Stimulated activated CD4-positive, alpha-beta T cell treated with anti-CD3 and anti-CD28 coated beads, Interleukin-1b, Interleukin-23, amount 100 ng/mL, for 24 hours (primary cell): Measurements from ENCODE around the gene SPDEF.

Experiments
- DNase-seq, 4 experiments: peaks; one replicate each; pipeline ENCODE4 v3.0.0-alpha.2; 2020; ENCODE audit warnings: low read depth in 4 of 4, low spot score in 1 of 4

The SPDEF gene

DNA sequence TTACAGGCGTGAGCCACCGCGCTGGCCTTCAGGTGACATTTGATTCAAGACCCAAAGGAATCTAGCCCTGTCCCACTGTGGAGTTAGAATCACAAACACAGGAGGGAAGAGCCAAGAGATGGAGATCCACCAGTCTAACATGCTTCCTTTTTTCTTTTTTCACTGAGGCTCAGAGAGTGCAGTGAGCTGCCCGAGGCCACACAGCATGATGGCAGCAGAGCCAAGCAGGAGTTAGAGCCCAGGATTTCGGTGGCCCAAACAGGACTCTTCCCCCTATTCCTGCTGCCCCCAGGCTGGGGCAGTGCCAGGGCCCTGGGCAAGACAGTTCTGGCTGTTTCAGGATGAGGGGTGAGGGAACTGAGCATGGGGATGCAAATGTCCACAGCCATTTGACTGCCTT, 8.1 kb upstream of the SPDEF start:
- DNase-seq, result no peak

DNA sequence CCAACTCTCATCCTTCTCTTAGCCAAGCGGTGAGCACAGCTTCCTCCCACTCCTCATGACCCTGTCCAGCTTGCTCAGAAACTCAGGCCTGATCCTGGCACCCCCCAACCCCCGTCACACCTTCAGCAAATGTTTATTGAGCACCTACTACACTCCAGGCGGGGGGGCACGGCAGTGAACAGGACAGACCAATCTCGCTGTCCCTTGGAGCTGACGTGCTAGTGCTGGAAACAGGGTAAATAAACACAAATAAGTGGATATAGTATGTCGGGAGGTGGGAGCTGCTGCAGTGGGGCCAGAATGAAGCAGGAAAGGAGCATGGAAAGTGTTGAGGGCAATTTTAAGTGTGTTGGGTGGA, 7.4 kb upstream of the SPDEF start:
- no peak for DNase-seq

DNA sequence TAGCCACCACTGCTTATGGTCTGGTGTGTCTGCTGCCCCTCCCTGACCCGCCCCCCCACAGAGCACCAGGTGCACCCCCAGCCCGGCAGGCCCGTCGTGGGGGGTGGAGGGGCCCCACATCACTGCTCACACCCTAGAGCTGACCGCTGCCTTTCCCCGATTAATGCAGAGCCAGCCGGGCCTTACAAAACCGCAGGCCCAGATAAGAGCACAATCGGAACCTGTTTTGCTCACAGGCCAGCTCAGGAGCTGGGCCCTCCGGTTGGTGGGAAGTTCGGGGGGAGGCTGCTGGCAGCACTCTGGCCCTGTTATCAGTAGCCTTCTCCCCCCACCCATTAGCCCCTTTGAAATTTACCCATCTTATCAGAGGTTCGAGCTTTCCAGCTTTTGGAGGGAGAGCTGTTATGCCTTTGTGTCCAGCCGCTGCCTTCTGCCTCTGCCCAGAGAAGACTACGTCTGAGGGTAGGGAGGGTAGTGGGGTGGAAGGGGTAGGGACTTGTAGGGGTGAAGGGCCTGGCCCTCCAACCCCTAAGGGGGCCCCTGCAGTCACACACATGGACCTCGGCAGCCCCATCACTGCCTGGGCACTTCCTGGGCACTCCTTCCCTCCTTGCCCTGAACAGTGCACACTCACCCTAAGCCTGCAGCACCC, 6.9 kb upstream of the SPDEF start:
- no peak for DNase-seq

DNA sequence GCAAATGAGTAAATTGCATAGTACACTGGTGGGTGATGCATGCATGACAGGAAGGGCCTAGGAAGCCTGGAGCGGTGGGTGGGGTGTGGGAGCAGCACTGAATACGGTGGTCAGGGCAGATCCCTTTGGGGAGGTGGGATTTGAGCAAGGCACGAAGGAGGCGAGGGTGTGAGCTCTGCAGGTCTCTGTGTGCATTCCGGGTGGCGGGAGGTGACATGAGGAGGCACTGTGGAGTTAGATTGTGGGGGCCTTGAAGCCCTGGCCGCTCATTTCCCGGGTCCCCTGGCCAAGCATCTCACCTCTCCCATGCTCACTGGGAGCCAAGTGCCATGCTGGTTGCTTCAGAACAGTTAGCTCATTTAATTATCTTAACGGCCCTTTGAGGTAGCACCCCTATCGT, 6.2 kb upstream of the SPDEF start:
- no peak for DNase-seq

DNA sequence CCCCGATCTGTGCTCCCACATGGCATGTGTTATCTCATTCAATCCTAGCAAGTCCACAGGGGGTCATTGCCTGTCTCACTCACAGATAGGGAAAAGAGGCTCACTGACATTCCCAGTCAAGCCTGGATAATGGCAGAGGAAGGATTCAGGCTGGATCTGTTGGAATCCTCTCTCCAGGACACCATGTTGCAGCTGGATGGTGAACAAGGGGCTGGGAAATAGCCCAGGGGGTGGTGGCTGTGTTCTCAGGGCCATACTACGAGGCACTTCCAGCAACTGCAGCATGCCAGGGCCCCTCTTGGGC, 5.0 kb upstream of the SPDEF start:
- no peak for DNase-seq

DNA sequence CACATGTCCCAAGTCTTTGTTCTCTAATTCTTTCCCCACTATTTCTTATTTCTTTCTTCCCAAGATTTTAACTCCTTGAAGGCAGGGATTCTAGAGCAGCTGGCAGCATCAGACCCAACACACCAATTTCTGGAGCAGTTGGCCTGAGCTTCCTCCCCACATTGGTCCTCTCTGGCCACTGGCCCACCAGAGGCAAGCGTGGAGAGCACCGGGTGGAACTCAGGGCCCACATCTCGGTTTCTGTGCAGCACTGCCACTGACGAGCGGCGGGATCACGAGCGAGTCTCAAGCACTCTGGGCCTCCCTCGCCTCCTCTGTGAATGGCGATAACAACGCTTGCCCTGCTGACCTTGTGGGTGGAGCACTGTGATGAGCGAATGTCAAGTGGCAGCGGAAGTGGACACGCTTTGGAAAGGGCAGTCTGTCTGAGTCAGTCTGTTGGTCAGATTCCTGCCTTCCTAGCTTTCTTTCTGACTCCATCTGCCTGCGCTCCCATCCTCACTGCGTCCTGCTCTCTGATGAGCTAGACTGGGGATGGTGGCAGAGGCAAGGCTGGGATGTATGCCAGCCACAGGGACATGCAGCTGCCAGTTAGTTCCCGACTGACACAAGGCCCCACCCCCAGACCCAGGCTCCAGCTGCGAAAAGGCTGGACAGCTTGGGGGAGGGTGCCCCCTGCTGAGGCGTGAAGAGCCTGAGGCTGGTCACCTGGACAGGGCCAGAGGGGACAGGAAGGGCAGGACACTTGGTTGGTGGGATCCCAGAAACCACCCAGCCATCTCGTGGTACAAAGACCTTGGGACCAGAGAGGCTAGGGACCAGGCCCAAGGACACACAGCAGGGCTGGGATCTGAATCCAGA, 4.5 kb upstream of the SPDEF start:
- DNase-seq, result no peak

DNA sequence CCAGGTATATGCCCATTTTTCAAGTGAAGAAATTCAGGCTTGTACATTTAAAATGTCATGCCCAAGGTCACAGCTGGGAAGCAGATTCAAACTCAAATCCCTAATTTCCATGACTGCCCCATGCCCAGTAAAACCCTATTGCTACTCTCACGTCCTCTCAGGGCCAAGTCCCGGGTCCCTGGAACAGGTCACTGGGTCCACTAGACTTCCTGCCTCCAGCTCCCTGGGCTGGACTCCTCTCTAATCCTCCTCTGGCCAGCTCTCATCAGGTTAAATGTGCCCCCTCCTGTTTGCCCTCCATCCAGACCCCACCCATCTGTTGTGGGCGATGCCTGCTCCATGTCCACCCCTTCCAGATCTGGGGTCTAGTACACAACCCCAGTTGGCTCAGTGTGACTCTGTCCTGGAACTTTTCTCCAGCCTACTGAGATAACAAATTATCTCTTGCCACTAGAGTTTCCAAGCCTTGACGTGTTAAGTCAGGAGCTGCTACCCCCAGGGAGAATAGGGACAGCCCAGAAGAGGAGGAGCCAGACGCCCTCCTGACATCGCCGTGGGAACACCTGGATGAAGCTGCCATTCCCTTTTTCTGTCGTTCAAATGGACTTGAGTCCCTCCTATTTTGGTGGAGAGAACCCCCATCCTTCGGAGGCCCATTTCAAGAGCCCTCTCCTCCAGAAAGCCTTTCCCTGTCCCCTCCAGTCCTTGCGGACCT, 3.7 kb upstream of the SPDEF start:
- no peak for DNase-seq

DNA sequence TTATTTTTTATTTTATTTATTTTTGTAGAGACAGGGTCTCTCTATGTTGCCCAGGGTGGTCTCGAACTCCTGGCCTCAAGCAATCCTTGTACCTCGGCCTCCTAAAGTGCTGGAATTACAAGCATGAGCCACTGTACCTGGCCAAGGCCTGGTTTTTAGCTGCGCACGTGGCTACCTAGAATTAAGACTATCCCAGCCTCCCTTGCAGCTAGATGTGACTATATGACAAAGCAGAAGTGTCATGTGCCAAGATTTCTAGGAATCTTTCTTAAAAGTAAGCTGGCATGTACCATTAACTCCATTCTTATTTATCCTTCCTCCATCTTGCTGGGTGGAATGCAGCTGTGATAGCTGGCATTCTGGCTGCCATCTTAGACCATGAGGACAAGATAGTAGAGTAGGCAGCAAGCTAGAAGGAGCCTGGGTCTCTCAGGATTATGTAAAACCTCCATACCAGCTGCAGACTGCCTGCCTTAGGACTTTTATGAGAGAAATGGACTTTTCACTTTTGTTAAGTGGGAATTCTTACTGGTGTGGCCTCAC, 2.1 kb upstream of the SPDEF start:
- DNase-seq, result no peak

DNA sequence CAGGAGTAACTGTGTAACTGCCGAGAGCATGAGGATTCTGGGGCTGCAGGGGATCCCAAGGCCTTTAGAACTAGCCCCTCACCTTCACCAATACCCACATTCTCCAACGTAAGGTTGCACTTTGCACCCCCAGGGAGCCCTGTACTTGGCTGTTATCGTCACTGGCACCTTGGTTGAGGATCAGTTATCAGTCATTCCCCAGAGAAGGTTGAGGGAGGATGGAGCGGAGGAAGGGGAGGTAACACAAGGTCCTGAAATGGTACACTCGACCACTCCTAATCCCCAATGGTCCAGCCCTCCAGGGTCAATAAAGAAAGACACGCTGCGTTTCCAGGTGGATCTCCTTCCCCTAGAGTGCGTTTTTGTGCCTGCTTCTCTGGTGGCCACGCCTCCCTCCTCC, 1.1 kb upstream of the SPDEF start:
- no peak for DNase-seq

DNA sequence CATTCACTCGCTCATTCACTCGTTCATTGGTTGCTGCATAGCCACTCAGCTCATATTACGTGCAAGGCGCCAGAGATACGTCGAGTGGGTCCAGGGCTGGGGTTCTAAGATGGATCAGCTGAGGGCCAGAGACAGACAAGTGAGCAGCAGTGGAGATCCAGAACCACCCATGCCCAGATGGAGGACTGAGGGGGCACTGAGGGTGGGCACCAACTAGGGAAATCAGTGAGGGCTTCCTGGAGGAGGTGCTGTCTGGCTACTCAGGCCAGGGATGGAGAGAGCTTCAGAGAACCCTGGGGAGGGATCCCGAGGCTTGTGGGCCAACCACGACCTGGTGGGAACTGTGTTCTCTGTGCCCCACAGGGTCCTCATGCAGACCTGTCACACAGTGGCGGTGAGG, 364 bp upstream of the SPDEF start:
- DNase-seq, result no peak

DNA sequence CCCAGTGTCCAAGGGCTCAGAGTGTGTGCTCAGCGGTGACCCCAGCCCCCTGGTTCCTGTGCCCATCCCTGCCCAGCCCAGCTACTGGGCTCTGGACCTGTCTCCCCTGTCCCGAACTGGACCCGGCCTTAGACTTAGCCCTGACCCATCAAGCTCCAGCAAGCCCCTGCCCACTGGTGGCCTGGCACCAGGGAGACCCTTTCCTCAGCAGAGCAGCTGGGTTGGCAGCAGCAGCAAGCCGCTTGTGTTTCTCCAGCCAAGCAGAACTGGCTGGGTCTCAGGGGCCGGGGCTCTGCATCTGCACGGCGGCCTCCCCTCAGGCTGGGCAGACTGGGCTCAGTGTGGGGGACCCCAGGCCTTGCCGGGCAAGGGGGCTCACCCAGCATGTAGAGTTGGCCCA, 801 bp downstream of the SPDEF start:
- no peak for DNase-seq

DNA sequence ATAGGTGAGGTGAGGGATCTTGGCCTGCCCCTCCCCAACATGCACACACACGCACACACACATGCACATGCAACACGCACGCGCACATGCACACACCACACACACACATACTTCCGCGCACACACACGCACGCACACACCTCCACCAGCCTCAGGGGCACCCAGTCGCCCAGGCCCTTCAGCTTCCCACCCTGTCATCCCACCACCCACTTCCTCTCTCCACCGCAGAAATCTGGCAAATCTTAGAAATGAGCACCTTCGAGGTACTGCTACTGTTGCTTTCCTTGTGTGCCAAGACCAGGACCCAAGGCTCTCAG, 1.2 kb downstream of the SPDEF start:
- no peak for DNase-seq

DNA sequence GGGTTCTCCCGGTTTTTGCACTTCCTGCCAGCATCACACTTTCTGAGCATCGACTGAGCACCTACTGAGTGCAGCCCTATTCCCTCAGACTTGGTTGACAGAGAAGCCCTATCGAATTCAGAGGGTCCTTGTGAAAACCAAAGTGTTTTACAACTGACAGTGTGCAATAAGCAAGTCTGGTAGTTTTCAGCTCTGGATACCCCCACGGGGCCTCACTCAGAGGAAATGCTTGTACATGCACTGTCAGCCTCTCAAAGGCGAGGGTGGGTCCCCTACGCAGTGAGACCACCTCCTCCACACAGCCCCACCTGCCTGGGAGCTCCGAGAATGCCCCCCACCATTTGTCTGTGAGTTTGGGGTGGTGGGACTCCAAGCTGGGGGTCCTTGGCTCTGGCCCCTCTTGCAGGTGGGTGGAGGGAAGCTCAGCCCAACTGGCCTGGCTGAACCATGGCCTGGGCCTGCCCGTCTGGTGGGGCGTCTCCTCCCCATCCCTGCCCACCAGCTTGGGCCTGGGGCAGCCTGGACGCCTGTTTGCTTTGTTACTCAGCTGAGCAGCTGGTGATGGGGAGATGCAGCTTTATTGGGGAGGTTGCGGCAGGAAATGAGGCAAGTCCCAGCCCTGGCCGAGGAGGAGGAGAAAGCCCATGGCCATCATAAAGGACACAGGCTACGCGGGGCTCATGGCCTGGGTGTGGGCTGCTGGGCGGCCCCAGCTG, 1.7 kb downstream of the SPDEF start:
- no peak for DNase-seq

DNA sequence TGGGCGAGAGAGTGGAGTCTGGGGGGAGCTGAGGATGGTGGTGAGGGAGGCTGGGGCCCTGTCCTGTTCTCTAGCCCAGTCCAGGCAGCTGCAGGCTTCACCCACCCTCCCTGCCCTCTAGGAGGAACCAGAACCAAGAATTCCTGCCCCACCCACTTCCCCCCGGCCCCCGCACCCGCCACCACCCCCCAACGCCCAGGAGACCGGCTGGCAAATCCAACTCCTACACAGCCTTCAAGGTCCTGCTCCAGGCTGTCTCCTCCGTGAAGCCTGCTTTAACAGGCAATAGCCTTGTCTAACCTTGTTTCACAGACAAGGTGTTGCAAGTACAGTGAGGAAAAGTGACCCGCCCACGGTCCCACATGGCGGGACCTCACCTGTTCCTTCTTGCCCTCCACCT, 2.4 kb downstream of the SPDEF start:
- no peak for DNase-seq

DNA sequence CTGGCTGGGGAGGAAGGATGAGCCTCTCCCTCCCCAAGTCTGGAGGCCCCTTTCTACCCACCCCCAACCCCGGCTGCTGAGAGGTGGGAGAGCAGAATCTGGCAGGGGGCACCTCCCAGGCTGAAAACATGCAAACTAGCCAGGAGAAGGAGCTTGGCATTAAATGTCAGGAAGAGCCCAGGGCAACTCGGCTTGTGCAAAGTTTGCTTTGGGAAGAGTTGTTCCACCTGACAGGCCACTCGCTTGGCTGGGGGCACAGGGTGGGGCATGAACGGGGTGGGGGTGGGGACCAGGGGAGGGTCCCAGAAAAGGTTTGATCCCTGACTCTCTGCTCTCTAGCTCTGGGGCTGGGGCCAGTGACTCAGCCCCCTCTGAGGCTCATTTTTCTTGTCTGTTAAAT, 3.0 kb downstream of the SPDEF start:
- no peak for DNase-seq

DNA sequence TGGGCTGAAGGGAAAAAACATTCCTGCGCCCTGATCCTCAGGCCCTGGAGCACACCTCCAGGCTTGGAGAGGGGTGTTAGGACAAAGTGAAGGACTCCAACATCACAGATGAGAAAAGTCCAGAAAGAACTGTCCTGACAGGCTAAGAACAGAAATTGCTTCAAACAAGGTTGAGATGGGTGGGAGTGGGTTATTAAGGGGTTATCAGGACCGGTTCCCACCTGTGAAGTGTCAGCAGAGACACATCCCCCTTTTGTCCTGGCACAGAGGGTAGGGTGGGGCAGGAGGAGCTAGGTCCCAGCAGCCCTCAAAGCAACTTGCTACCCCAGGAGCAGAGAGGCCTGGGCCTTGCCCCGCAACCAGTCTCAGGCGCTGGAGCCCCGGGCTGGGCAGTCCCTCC, 3.5 kb downstream of the SPDEF start:
- no peak for DNase-seq

DNA sequence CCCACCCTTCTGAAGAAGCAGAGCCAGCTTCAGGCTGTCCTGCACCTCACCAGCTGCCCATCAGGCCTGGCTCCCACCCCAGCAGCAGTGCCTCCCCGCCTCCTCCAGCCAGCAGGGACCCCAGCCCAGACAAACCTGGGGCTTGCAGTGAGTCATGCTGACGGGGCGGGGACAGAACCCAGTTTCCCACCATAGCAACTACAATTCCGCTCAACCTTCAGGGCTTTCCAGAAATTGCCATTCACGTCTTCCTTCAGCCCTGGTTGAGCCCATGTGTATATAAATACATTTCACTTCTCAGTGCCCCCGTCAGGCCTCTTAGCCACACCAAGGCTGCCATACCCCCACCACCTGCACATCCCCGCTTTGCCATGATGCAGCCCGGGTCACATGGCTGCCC, 4.4 kb downstream of the SPDEF start:
- DNase-seq, result no peak

DNA sequence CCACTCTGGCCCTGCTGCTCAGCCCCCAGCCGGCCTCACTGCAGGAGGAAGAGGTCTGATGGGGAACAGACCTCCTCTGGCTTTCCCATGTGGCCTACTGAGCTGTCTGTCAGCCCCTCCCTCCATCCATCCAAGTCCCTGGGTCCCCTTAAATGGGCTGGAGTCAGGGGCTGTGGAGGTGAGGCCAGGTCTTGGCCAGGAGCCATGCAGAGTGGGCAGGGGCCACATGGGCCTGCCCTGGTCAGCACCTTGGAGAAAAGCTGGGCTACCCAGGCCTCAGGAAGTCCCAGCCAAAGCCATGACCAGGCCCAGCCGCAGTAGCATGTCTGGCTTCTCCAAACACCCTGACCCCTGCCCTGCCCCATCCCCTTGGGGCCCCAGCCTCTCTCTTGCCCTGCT, 6.3 kb downstream of the SPDEF start:
- DNase-seq, result no peak

DNA sequence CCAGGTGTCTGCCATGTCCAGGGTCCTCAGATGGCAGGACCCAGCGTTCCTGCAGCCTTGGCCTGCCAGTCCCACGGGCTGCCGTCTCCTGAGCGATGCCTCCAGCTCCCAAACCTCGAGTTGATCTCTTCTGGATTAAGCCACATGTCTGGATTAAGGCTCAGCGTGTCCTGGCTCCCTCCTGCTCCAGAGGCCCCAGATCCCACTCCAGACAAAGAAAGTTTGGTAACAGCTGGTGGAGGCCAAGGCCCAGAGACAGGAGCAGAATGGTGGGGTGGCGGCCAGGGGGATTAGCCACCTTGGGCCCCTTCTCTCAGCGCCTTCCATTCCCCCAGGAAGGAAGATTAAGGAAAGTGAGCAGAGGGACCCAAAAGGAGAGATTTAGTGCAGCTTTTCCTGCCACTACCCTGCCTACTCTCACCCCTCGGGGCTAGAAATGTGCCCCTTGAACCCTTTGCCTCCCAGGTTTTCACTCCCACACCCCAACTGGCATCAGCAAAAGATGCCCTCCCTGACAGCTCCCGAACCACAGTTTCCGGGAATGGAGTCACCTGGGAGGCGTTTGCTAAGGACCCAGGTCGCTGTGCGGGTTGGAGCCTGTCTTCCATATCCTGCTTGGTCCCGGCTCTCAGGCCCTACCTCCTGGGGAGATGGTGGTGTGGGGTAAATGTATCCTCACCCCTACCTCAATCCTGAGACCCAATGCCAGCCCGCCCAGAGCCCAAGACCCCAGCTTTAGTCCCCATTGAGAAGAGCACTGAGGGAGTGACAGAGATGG, 6.9 kb downstream of the SPDEF start:
- no peak for DNase-seq

DNA sequence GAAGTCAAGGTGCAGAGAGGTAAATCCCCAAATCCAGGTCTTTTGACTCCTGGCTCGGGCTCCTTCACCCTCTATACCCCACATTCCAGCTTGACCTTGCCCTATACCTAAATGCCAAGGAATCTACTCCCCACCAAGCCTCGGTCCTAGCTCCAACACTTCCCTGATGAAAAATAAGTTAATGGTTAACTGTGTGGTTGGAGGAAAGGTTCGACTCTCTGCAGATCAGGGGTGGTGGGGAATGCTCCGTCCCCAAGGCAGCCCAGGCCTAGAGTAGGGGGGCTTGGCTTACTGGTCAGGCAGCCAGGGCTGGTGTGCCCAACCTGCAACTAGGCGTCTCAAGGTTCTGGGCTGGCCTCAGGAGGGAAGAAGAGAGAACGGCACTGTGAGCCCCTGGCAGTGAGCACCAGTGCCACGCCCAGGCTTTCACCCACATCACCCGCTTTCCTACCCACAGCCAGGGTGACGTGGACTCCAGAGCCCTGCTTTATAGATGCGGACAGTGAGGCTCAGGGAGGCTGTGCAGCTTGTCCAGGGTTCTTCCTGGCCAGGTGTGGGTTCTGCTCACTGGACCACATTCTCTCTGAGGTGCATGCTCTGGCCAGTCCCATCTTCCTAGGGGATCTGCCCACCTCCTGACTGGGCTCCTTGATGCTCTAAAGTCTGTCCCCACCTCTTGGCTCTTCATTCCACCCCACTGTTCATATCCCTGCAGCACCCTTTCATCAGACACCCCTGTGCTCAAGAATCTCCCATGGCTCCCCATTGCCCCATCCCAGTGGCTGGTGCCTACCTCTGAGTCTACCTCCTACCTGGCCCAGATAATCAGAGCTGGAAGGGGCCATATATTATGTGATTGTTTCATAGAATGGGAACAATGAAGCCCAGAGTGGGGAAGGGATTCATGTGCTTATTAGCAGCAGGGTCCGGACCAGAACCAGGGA, 8.2 kb downstream of the SPDEF start:
- no peak for DNase-seq
